ENCODE measurements around the gene CSPG4.

Gene CSPG4

DNA sequence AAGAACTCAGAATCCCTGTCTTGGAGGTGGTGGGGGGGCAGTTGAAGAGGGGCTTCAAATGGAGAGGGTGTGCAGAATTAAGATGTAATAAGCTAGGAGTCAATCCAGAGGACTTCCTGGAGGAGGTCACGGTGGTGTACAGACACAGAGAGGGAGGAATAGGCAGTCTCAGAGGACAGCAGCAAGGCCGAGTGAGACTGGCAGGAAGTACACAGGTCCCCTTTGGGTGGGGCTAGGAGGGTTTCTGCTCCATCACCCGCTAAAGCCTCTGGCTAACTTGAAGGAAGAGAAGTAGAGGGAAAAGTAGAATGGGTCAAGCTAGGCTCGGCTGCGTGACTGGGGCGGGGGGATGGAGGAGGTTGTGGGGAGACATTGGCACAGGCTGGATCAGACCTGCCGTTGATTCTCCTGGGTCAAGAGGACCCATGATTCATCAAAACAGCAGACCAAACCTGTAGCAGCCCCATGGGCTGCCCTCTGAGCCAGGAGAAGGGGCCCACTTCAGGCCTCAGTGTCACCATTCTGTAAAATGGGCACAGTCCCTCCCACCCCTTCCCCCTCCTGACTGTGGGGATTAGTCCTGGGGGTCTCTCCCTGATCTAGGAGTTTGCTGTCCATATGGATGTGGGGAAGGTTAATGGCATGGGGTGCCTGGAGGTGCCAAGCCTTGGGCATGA lies 16.9 kb downstream of the CSPG4 start:
- Histone ChIP-seq H3K79me2 (ENCODE audit: control insufficient read depth, low read length) (no peaks in the 10 kb centered on the region), H3K27me3 (ENCODE audit: control insufficient read depth, low read length) (peaks cover 4% of the 10 kb centered on the region; the same call in 1 of the 2 replicates), H3K9me2 (replicated peaks; ENCODE audit: control insufficient read depth, low read length) (no peaks in the 10 kb centered on the region), H3K9me3 (ENCODE audit: control insufficient read depth, insufficient read depth, low read length) (no peaks in the 10 kb centered on the region), H3K4me1 (ENCODE audit: control insufficient read depth, low read length) (peaks cover 40% of the 10 kb centered on the region), H3K27ac (ENCODE audit: low read depth, low read length) (no peak overlapping the region), H3K36me3 (ENCODE audit: control insufficient read depth, low read length) (no peaks in the 10 kb centered on the region), H3F3A (ENCODE audit: control insufficient read depth, insufficient read depth) (no peaks in the 10 kb centered on the region), H3K4me3 (ENCODE audit: low read length) (peak overlapping the region; percentile 17; the same call in 1 of the 2 replicates), H4K20me1 (ENCODE audit: control insufficient read depth, insufficient read depth, low read depth, low read length) (no peaks in the 10 kb centered on the region), H3K4me2 (ENCODE audit: low read length) (peak overlapping the region; percentile 49)
- TF ChIP-seq EZH2phosphoT487 (IDR thresholded peaks at IDR 0.05; ENCODE audit: borderline replicate concordance, low read length) = no peak
- TF ChIP-seq, protein P1, sequence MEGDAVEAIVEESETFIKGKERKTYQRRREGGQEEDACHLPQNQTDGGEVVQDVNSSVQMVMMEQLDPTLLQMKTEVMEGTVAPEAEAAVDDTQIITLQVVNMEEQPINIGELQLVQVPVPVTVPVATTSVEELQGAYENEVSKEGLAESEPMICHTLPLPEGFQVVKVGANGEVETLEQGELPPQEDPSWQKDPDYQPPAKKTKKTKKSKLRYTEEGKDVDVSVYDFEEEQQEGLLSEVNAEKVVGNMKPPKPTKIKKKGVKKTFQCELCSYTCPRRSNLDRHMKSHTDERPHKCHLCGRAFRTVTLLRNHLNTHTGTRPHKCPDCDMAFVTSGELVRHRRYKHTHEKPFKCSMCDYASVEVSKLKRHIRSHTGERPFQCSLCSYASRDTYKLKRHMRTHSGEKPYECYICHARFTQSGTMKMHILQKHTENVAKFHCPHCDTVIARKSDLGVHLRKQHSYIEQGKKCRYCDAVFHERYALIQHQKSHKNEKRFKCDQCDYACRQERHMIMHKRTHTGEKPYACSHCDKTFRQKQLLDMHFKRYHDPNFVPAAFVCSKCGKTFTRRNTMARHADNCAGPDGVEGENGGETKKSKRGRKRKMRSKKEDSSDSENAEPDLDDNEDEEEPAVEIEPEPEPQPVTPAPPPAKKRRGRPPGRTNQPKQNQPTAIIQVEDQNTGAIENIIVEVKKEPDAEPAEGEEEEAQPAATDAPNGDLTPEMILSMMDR (IDR thresholded peaks at IDR 0.05; ENCODE audit: low read depth, low read length, poor library complexity, severe bottlenecking) = no peak

DNA sequence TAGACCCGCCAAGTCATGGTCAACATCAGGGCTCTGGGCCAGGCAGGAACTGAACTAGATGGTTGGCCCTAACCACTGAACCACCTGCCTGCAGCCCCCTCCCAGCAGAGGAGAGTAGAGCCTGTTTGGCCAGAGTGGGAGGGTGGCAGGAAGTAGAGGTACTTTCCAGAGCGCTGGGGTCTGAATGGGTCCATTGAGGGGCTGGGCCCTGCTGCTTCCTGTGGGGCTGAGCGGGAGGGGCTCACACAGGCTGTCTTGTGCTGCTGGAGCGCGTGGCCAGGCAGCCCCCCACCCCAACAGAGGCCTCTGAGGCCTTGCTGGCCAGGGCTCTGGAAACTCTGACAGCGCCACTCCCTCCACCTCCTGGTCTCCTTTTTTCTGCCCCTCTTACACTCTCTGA lies 17.4 kb downstream of the CSPG4 start:
- Histone ChIP-seq H3K4me2 (ENCODE audit: low read length) (peak overlapping the region; percentile 49), H3K9me3 (ENCODE audit: control insufficient read depth, insufficient read depth, low read length) (no peaks in the 10 kb centered on the region), H3K9me2 (replicated peaks; ENCODE audit: control insufficient read depth, low read length) (no peaks in the 10 kb centered on the region), H3K36me3 (ENCODE audit: control insufficient read depth, low read length) (no peaks in the 10 kb centered on the region), H3F3A (ENCODE audit: control insufficient read depth, insufficient read depth) (no peaks in the 10 kb centered on the region), H3K79me2 (ENCODE audit: control insufficient read depth, low read length) (no peaks in the 10 kb centered on the region), H3K27me3 (ENCODE audit: control insufficient read depth, low read length) (peaks cover 4% of the 10 kb centered on the region; the same call in 1 of the 2 replicates), H3K4me1 (ENCODE audit: control insufficient read depth, low read length) (peaks cover 34% of the 10 kb centered on the region), H3K4me3 (ENCODE audit: low read length) (peak overlapping the region; percentile 17; the same call in 1 of the 2 replicates), H4K20me1 (ENCODE audit: control insufficient read depth, insufficient read depth, low read depth, low read length) (no peaks in the 10 kb centered on the region), H3K27ac (ENCODE audit: low read depth, low read length) (no peak overlapping the region)
- TF ChIP-seq EZH2phosphoT487 (IDR thresholded peaks at IDR 0.05; ENCODE audit: borderline replicate concordance, low read length) = no peak
- TF ChIP-seq, protein P1 (IDR thresholded peaks at IDR 0.05; ENCODE audit: low read depth, low read length, poor library complexity, severe bottlenecking) = no peak

DNA sequence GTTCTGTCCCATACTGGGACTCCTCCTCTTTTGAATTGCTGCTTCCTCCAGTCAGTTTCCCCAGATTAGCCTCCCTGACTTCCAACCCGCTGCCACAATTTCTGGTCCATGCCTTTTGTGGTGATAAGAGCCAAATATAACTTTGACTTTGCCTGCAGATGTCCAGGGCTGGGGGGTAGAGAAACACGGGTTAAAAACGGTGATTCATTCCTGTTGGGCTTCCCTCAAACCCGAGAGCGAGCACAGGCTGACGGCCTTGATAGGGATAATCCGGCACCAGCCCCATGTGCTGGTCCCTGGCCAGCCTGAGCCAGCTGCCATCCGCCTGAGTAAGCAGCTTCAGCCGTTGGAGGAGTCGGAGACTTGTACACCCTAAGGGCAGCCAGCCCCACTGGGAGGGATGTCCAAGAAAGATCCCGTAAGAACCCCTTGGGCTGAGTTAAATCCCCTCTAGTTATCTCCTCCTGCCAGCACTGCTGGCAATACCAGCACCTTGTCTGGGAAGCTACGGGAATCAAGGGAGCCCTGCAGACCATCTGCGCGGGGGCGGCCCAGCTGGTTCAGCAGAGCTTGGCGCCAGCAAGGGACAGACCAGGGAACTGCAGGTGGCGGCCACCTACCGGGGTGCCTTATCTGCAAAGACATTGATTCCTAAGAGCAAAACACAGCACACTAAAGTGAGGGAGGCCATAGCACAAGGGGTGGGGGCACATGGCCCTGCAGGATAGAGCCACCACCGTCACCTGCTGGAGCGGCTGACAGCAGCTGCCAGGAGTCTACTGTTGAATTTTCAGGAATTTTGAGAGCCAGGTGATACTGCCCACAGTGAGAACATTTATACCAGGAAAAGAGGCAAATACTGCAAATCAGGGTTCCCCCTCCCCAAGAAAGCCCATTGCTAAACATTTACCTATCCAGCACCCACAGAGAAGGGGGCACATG lies 18.1 kb downstream of the CSPG4 start:
- Histone ChIP-seq H3K36me3 (ENCODE audit: control insufficient read depth, low read length) (no peaks in the 10 kb centered on the region), H3K79me2 (ENCODE audit: control insufficient read depth, low read length) (no peaks in the 10 kb centered on the region), H3K4me3 (ENCODE audit: low read length) (no peak overlapping the region), H3K9me3 (ENCODE audit: control insufficient read depth, insufficient read depth, low read length) (no peaks in the 10 kb centered on the region), H3K27me3 (ENCODE audit: control insufficient read depth, low read length) (peaks cover 4% of the 10 kb centered on the region; the same call in 1 of the 2 replicates), H4K20me1 (ENCODE audit: control insufficient read depth, insufficient read depth, low read depth, low read length) (no peaks in the 10 kb centered on the region), H3K9me2 (replicated peaks; ENCODE audit: control insufficient read depth, low read length) (no peaks in the 10 kb centered on the region), H3K4me2 (ENCODE audit: low read length) (peak overlapping the region; percentile 49), H3K4me1 (ENCODE audit: control insufficient read depth, low read length) (peaks cover 28% of the 10 kb centered on the region), H3K27ac (ENCODE audit: low read depth, low read length) (no peak overlapping the region), H3F3A (ENCODE audit: control insufficient read depth, insufficient read depth) (no peaks in the 10 kb centered on the region)
- TF ChIP-seq, protein P1 (IDR thresholded peaks at IDR 0.05; ENCODE audit: low read depth, low read length, poor library complexity, severe bottlenecking) = peak; percentile 55
- no peak for TF ChIP-seq EZH2phosphoT487 (IDR thresholded peaks at IDR 0.05; ENCODE audit: borderline replicate concordance, low read length)
